WTC11 (cell line): ENCODE results near the gene FOCAD. TPM values are rescaled to one million over a fixed set of nuclear protein-coding genes. Genes with fewer than 3 reads are reported as not detected.

Experiments
- ATAC-seq: fragments of 200-7000 bp; cut with Tn5 transposase; 2 replicates; pipeline ENCODE4 v1.10.0; 2021; ENCODE audit warnings: mild to moderate bottlenecking, moderate library complexity
- CTCF ChIA-PET: fragments of 300-600 bp; sonication (Branson Sonifier 250); formaldehyde crosslinking; loops from one replicate; lab custom pipeline; 2021; ENCODE audit warnings: antibody characterized with exemption; lab: Charles Lee
- POLR2A ChIA-PET: fragments of 350-600 bp; sonication (Branson Sonifier 250); formaldehyde crosslinking; loops from one replicate; lab custom pipeline; 2021; ENCODE audit warnings: antibody characterized with exemption; lab: Charles Lee
- DNase-seq: peaks from one replicate; pipeline ENCODE4 v3.0.0; 2021; ENCODE audit warnings: low spot score
- H3K27ac Mint-ChIP-seq: 2 replicates; pipeline ENCODE4 v1.8.0; 2021; ENCODE audit warnings: mixed read lengths
- H3K27me3 Mint-ChIP-seq: 2 replicates; pipeline ENCODE4 v1.8.0; 2021; ENCODE audit warnings: low read depth, mild to moderate bottlenecking, moderate library complexity, mixed read lengths
- H3K36me3 Mint-ChIP-seq: 2 replicates; pipeline ENCODE4 v1.8.0; 2021; ENCODE audit warnings: mixed read lengths
- H3K4me1 Mint-ChIP-seq: 2 replicates; pipeline ENCODE4 v1.8.0; 2022; ENCODE audit warnings: mixed read lengths
- H3K4me3 Mint-ChIP-seq: 2 replicates; pipeline ENCODE4 v1.8.0; 2021; ENCODE audit warnings: mild to moderate bottlenecking, moderate library complexity, mixed read lengths
- H3K9me3 Mint-ChIP-seq: 2 replicates; pipeline ENCODE4 v1.8.0; 2021; ENCODE audit warnings: mixed read lengths
- AFF4 ChIP-seq: sonication (generic); formaldehyde crosslinking; IDR thresholded peaks from 2 replicates; pipeline ENCODE4 v1.8.1; 2023; ENCODE audit warnings: mild to moderate bottlenecking, missing genetic modification reagents, borderline replicate concordance
- ATF1 ChIP-seq: sonication (generic); formaldehyde crosslinking; IDR thresholded peaks from 2 replicates; pipeline ENCODE4 v1.8.1; 2023; ENCODE audit warnings: mild to moderate bottlenecking, moderate library complexity, missing genetic modification reagents
- ATF2 ChIP-seq: sonication (generic); formaldehyde crosslinking; IDR thresholded peaks from 2 replicates; pipeline ENCODE4 v1.8.1; 2022; ENCODE audit warnings: low read depth, missing genetic modification reagents, borderline replicate concordance
- CREB1 ChIP-seq: sonication (generic); formaldehyde crosslinking; IDR thresholded peaks from 2 replicates; pipeline ENCODE4 v1.8.0; 2023; ENCODE audit warnings: mild to moderate bottlenecking, missing genetic modification reagents
- CREM ChIP-seq: sonication (generic); formaldehyde crosslinking; IDR thresholded peaks from 2 replicates; pipeline ENCODE4 v1.8.1; 2022; ENCODE audit warnings: mild to moderate bottlenecking, missing genetic modification reagents, moderate library complexity
- EMX1 ChIP-seq: fragments of 250-450 bp; sonication (Bioruptor Pico); IDR thresholded peaks from 2 replicates; pipeline ENCODE4 v1.8.0; 2021; ENCODE audit warnings: mild to moderate bottlenecking
- FOXK1 ChIP-seq: sonication (generic); formaldehyde crosslinking; IDR thresholded peaks from 2 replicates; pipeline ENCODE4 v1.8.0; 2022; ENCODE audit warnings: mild to moderate bottlenecking, moderate library complexity, missing genetic modification reagents
- FOXP1 ChIP-seq: sonication (generic); formaldehyde crosslinking; IDR thresholded peaks from 2 replicates; pipeline ENCODE4 v1.8.0; 2022; ENCODE audit warnings: missing genetic modification reagents, mild to moderate bottlenecking, moderate library complexity, borderline replicate concordance
- HMGA2 ChIP-seq: fragments of 250-450 bp; sonication (Bioruptor Pico); IDR thresholded peaks from 2 replicates; pipeline ENCODE4 v1.4.0; 2021; ENCODE audit warnings: mild to moderate bottlenecking, moderate library complexity
- JAZF1 ChIP-seq: fragments of 250-450 bp; sonication (Bioruptor Pico); IDR thresholded peaks from 2 replicates; pipeline ENCODE4 v1.9.0; 2021; ENCODE audit warnings: moderate library complexity, mild to moderate bottlenecking, inconsistent platforms
- PRDM15 ChIP-seq: sonication (generic); formaldehyde crosslinking; IDR thresholded peaks from 2 replicates; pipeline ENCODE4 v1.8.0; 2022; ENCODE audit warnings: missing genetic modification reagents
- SMAD3 ChIP-seq: sonication (generic); formaldehyde crosslinking; IDR thresholded peaks from 2 replicates; pipeline ENCODE4 v1.8.0; 2022; ENCODE audit warnings: missing genetic modification reagents, mild to moderate bottlenecking, borderline replicate concordance
- SMAD4 ChIP-seq: sonication (generic); formaldehyde crosslinking; IDR thresholded peaks from 2 replicates; pipeline ENCODE4 v1.8.0; 2022; ENCODE audit warnings: mild to moderate bottlenecking, missing genetic modification reagents
- TEAD4 ChIP-seq: sonication (generic); formaldehyde crosslinking; IDR thresholded peaks from 2 replicates; pipeline ENCODE4 v1.8.0; 2022; ENCODE audit warnings: mild to moderate bottlenecking, missing genetic modification reagents
- TP53 ChIP-seq: sonication (generic); formaldehyde crosslinking; IDR thresholded peaks from 2 replicates; pipeline ENCODE4 v1.8.1; 2023; ENCODE audit warnings: mild to moderate bottlenecking, missing genetic modification reagents
- ZMAT4 ChIP-seq: fragments of 250-450 bp; sonication (Bioruptor Pico); IDR thresholded peaks from 2 replicates; pipeline ENCODE4 v1.9.0; 2021; ENCODE audit warnings: mild to moderate bottlenecking
- ZNF219 ChIP-seq: sonication (generic); formaldehyde crosslinking; IDR thresholded peaks from 2 replicates; pipeline ENCODE4 v1.8.0; 2023; ENCODE audit warnings: missing genetic modification reagents, mild to moderate bottlenecking, borderline replicate concordance
- ZNF281 ChIP-seq: sonication (generic); formaldehyde crosslinking; IDR thresholded peaks from 2 replicates; pipeline ENCODE4 v1.8.0; 2023; ENCODE audit warnings: mild to moderate bottlenecking, missing genetic modification reagents
- ZNF416 ChIP-seq: fragments of 250-450 bp; sonication (Bioruptor Pico); IDR thresholded peaks from 2 replicates; pipeline ENCODE4 v1.9.0; 2021; ENCODE audit warnings: mild to moderate bottlenecking, inconsistent platforms
- total RNA-seq: library from RNA; stranded (reverse); gene quantifications from 3 replicates; pipeline ENCODE4 v1.2.3, GENCODE V29; 2021

Gene FOCAD
- total RNA-seq, 1 experiment from 2014 or later = 34.3 TPM

- no peak overlapping the region for H3K4me3 Mint-ChIP-seq
- TF ChIP-seq CREB1 (CRISPR knock-in tag) (no peak), HMGA2 (CRISPR knock-in tag) (no peak), AFF4 (CRISPR knock-in tag) (no peak)
- CTCF ChIA-PET = no interaction called here
- H3K27ac Mint-ChIP-seq = no peak overlapping the region
- no peaks in the 10 kb centered on the region for H3K9me3 Mint-ChIP-seq
- POLR2A ChIA-PET = no interaction called here
- DNase-seq = no peak
- H3K27me3 Mint-ChIP-seq = no peaks in the 10 kb centered on the region
- ATAC-seq = no peak
- no peaks in the 10 kb centered on the region for H3K36me3 Mint-ChIP-seq
- H3K4me1 Mint-ChIP-seq = peaks cover 5% of the 10 kb centered on the region; the same call in 1 of the 2 replicates
Measured at GRCh38 chr9:20734275-20734674, 50.2 kb downstream of the FOCAD start.

GRCh38 chr9:20740304-20740703 lies 56.2 kb downstream of the FOCAD start:
- Mint-ChIP-seq H3K27me3 (no peaks in the 10 kb centered on the region), H3K4me3 (no peak overlapping the region), H3K9me3 (no peaks in the 10 kb centered on the region), H3K27ac (no peak overlapping the region; the same call in 1 of the 2 replicates), H3K36me3 (peaks cover 2% of the 10 kb centered on the region; the same call in 1 of the 2 replicates), H3K4me1 (peaks cover 13% of the 10 kb centered on the region)
- DNase-seq (no peak), ATAC-seq (no peak)
- ChIA-PET CTCF (no interaction called here), POLR2A (no interaction called here)
- TF ChIP-seq ZNF281 (CRISPR knock-in tag) (no peak), ZMAT4 (no peak), EMX1 (CRISPR knock-in tag) (no peak), TEAD4 (CRISPR knock-in tag) (no peak), ATF1 (CRISPR knock-in tag) (no peak), JAZF1 (CRISPR knock-in tag) (no peak), SMAD3 (no peak), ZNF416 (CRISPR knock-in tag) (no peak), ATF2 (no peak), ZNF219 (CRISPR knock-in tag) (no peak), TP53 (CRISPR knock-in tag) (no peak), AFF4 (CRISPR knock-in tag) (no peak), PRDM15 (no peak), CREM (no peak), FOXK1 (no peak), FOXP1 (CRISPR knock-in tag) (no peak), SMAD4 (CRISPR knock-in tag) (no peak)
